Stimulated activated CD8-positive, alpha-beta memory T cell treated with anti-CD3 and anti-CD28 coated beads, Interleukin-12 subunit alpha, Interleukin-12 subunit beta, amount 100 ng/mL, for 4 hours (primary cell): ENCODE results near the gene CASK.

ENCODE experiments used
- DNase-seq: peaks from one replicate; pipeline ENCODE4 v3.0.0-alpha.2; 2020; ENCODE audit warnings: low read depth

CASK gene

GRCh38 chrX:41827886-41828285 lies 95.5 kb downstream of the CASK start:
- DNase-seq, result no peak

- DNase-seq, result no peak
Observed at GRCh38 chrX:41825796-41826195, 97.6 kb downstream of the CASK start.

- DNase-seq, result no peak
Observed at GRCh38 chrX:41824551-41824950, 98.8 kb downstream of the CASK start.

- DNase-seq, result no peak
Observed at GRCh38 chrX:41823402-41823801, 100.0 kb downstream of the CASK start.

- no peak for DNase-seq
Observed at GRCh38 chrX:41822892-41823291, 100.5 kb downstream of the CASK start.

GRCh38 chrX:41808047-41808446 lies 115.3 kb downstream of the CASK start:
- DNase-seq, result no peak

GRCh38 chrX:41802958-41803357 lies 120.4 kb downstream of the CASK start:
- no peak for DNase-seq

GRCh38 chrX:41799661-41800060 lies 123.7 kb downstream of the CASK start:
- DNase-seq, result no peak

GRCh38 chrX:41796577-41796976 lies 126.8 kb downstream of the CASK start:
- no peak for DNase-seq

- DNase-seq, result no peak
Observed at GRCh38 chrX:41796046-41796445, 127.3 kb downstream of the CASK start.

- DNase-seq, result no peak
Observed at GRCh38 chrX:41789374-41789773, 134.0 kb downstream of the CASK start.

- DNase-seq, result no peak
Observed at GRCh38 chrX:41785685-41786084, 137.7 kb downstream of the CASK start.

GRCh38 chrX:41781500-41781899 lies 141.9 kb downstream of the CASK start:
- no peak for DNase-seq

- no peak for DNase-seq
Observed at GRCh38 chrX:41779941-41780340, 143.4 kb downstream of the CASK start.

GRCh38 chrX:41779030-41779564 lies 144.3 kb downstream of the CASK start:
- no peak for DNase-seq

- no peak for DNase-seq
Observed at GRCh38 chrX:41761702-41762101, 161.7 kb downstream of the CASK start.

GRCh38 chrX:41761169-41761568 lies 162.2 kb downstream of the CASK start:
- DNase-seq, result no peak

- DNase-seq, result no peak
Observed at GRCh38 chrX:41759817-41760216, 163.5 kb downstream of the CASK start.

- DNase-seq, result no peak
Observed at GRCh38 chrX:41758401-41758800, 165.0 kb downstream of the CASK start.

- no peak for DNase-seq
Observed at GRCh38 chrX:41750716-41751115, 172.6 kb downstream of the CASK start.

GRCh38 chrX:41739871-41740270 lies 183.5 kb downstream of the CASK start:
- no peak for DNase-seq

- peak; percentile 3 for DNase-seq
Observed at GRCh38 chrX:41737065-41737464, 186.3 kb downstream of the CASK start.

- no peak for DNase-seq
Observed at GRCh38 chrX:41734530-41734929, 188.8 kb downstream of the CASK start.

- no peak for DNase-seq
Observed at GRCh38 chrX:41733939-41734338, 189.4 kb downstream of the CASK start.

- DNase-seq, result no peak
Observed at GRCh38 chrX:41732260-41732659, 191.1 kb downstream of the CASK start.
